Spinal cord (tissue), 10 donors: Measurements from ENCODE around the gene KLHL41. TPM values are rescaled to one million over a fixed set of nuclear protein-coding genes. Genes with fewer than 3 reads are reported as not detected.
A peak's percentile ranks its signal among the peaks of the same experiment; 100 is the strongest.
"Not testable (repeated sequence)": the region's sequence is repeated elsewhere in the genome, so short reads cannot be mapped to it uniquely, and the experiment has no call there.

Experiments used
- DNase-seq, 6 donors: peaks; one replicate each; pipeline versions ENCODE4 v3.0.0 to v3.0.0-alpha.2; 2013 to 2015; ENCODE audit warnings: low spot score in 6 of 6, low read depth in 4 of 6
- H3K27ac ChIP-seq: one replicate; pipeline ENCODE4 v1.5.1; 2013; ENCODE audit warnings: low read depth, low read length, control low read depth
- H3K27me3 ChIP-seq: one replicate; pipeline ENCODE4 v1.6.1; 2013; ENCODE audit warnings: low read length; ENCODE audit not compliant: control insufficient read depth, insufficient read depth
- H3K36me3 ChIP-seq: one replicate; pipeline ENCODE4 v1.6.1; 2013; ENCODE audit warnings: low read length; ENCODE audit not compliant: control insufficient read depth, insufficient read depth
- H3K4me1 ChIP-seq: one replicate; pipeline ENCODE4 v1.6.1; 2013; ENCODE audit warnings: low read length; ENCODE audit not compliant: control insufficient read depth, insufficient read depth
- H3K4me3 ChIP-seq: one replicate; pipeline ENCODE4 v1.5.1; 2013; ENCODE audit warnings: low read depth, low read length, control low read depth
- H3K9me3 ChIP-seq: one replicate; pipeline ENCODE4 v1.6.1; 2013; ENCODE audit warnings: low read length; ENCODE audit not compliant: control insufficient read depth, insufficient read depth
- WGBS: methylation state at CpG from one replicate; pipeline ENCODE4 v1.1.5; 2013; ENCODE audit warnings: missing lambda C conversion rate; ENCODE audit not compliant: insufficient coverage; 5-methylcytosine and 5-hydroxymethylcytosine counted together
- polyA plus RNA-seq, 2 donors: library from polyadenylated mRNA; unstranded; fragments of 120-200 nt; gene quantifications; one replicate each; pipeline ENCODE4 v1.2.1, GENCODE V29; 2013; ENCODE audit not compliant: insufficient read length in 2 of 2
- total RNA-seq, 2 donors: library from RNA; depleted of rRNA in 1 of 2; stranded (reverse); fragments of 120-200 nt in 1 of 2; fragments of >200 nt in 1 of 2; gene quantifications; one replicate each; pipeline versions ENCODE4 v1.2.3 to v1.2.4, GENCODE V29; 2013 to 2014
- donor health status: healthy.

Gene KLHL41
- total and polyA plus RNA-seq, 4 donors = 2.5 to 6.3 (median 3.4) TPM

GRCh38 chr2:169516488-169516995 lies 7.0 kb downstream of the KLHL41 start:
- H3K4me3 ChIP-seq, H3K27ac ChIP-seq, H3K27me3 ChIP-seq, H3K9me3 ChIP-seq, DNase-seq, H3K4me1 ChIP-seq: not testable (repeated sequence)
- H3K36me3 ChIP-seq = peaks cover 14% of the 10 kb centered on the region
- WGBS = 93% methylated on average over 7 of the region's 10 CpGs

- no peaks in the 10 kb centered on the region for H3K4me1 ChIP-seq
- H3K4me3 ChIP-seq = no peak overlapping the region
- H3K27me3 ChIP-seq = no peaks in the 10 kb centered on the region
- H3K36me3 ChIP-seq = peaks cover 14% of the 10 kb centered on the region
- no peak for DNase-seq
- no peaks in the 10 kb centered on the region for H3K9me3 ChIP-seq
- no peak overlapping the region for H3K27ac ChIP-seq
Observed at GRCh38 chr2:169520896-169521295, 11.4 kb downstream of the KLHL41 start.

- DNase-seq = no peak
- no CpG with 5 or more reads among the region's 5 CpGs for WGBS
- H3K27ac ChIP-seq = no peak overlapping the region
- no peaks in the 10 kb centered on the region for H3K4me1 ChIP-seq
- H3K27me3 ChIP-seq = no peaks in the 10 kb centered on the region
- H3K9me3 ChIP-seq = no peaks in the 10 kb centered on the region
- no peak overlapping the region for H3K4me3 ChIP-seq
- H3K36me3 ChIP-seq = peaks cover 10% of the 10 kb centered on the region
Observed at GRCh38 chr2:169523681-169524080, 14.2 kb downstream of the KLHL41 start.

- Histone ChIP-seq H3K27ac (no peak overlapping the region), H3K9me3 (no peaks in the 10 kb centered on the region), H3K36me3 (peaks cover 3% of the 10 kb centered on the region), H3K4me3 (no peak overlapping the region), H3K27me3 (no peaks in the 10 kb centered on the region), H3K4me1 (no peaks in the 10 kb centered on the region)
- DNase-seq = peak in 2 of 6 donors; percentile 8 to 68
- WGBS = no CpG with 5 or more reads among the region's 2 CpGs
Observed at GRCh38 chr2:169525434-169525833, 15.9 kb downstream of the KLHL41 start.

GRCh38 chr2:169526451-169526850 lies 16.9 kb downstream of the KLHL41 start:
- DNase-seq = no peak
- Histone ChIP-seq H3K27me3 (no peaks in the 10 kb centered on the region), H3K9me3 (no peaks in the 10 kb centered on the region), H3K4me1 (no peaks in the 10 kb centered on the region), H3K36me3 (no peaks in the 10 kb centered on the region), H3K27ac (no peak overlapping the region), H3K4me3 (no peak overlapping the region)

GRCh38 chr2:169528271-169528701 lies 18.8 kb downstream of the KLHL41 start:
- Histone ChIP-seq H3K9me3 (no peaks in the 10 kb centered on the region), H3K4me1 (no peaks in the 10 kb centered on the region), H3K4me3 (no peak overlapping the region), H3K27me3 (no peaks in the 10 kb centered on the region), H3K27ac (no peak overlapping the region), H3K36me3 (peaks cover 3% of the 10 kb centered on the region)
- DNase-seq = peak in 2 of 6 donors; percentile 46 to 56
- no CpG with 5 or more reads among the region's 2 CpGs for WGBS

- not testable (repeated sequence) for H3K4me3 ChIP-seq
Observed at GRCh38 chr2:169539460-169539859, 30.0 kb downstream of the KLHL41 start.

GRCh38 chr2:169540146-169540545 lies 30.6 kb downstream of the KLHL41 start:
- peaks cover 6% of the 10 kb centered on the region for H3K36me3 ChIP-seq
- no CpG with 5 or more reads among the region's 2 CpGs for WGBS
- no peaks in the 10 kb centered on the region for H3K27me3 ChIP-seq
- DNase-seq = no peak
- no peaks in the 10 kb centered on the region for H3K4me1 ChIP-seq
- no peaks in the 10 kb centered on the region for H3K9me3 ChIP-seq
- no peak overlapping the region for H3K4me3 ChIP-seq
- no peak overlapping the region for H3K27ac ChIP-seq

More at GRCh38 chr2:169539460-169539859, 30.0 kb downstream of the KLHL41 start:
- H3K4me1 ChIP-seq, DNase-seq, H3K36me3 ChIP-seq, H3K27ac ChIP-seq, H3K27me3 ChIP-seq, H3K9me3 ChIP-seq: not testable (repeated sequence)
- WGBS = 100% methylated on average over 1 of the region's 2 CpGs

GRCh38 chr2:169542433-169542832 lies 32.9 kb downstream of the KLHL41 start:
- Histone ChIP-seq H3K36me3 (peaks cover 9% of the 10 kb centered on the region), H3K9me3 (no peaks in the 10 kb centered on the region), H3K27me3 (no peaks in the 10 kb centered on the region), H3K27ac (no peak overlapping the region), H3K4me3 (no peak overlapping the region), H3K4me1 (no peaks in the 10 kb centered on the region)
- no peak for DNase-seq
- no CpG with 5 or more reads among the region's 3 CpGs for WGBS

GRCh38 chr2:169546756-169547155 lies 37.3 kb downstream of the KLHL41 start:
- no peak overlapping the region for H3K4me3 ChIP-seq
- H3K36me3 ChIP-seq = peaks cover 9% of the 10 kb centered on the region
- no peak overlapping the region for H3K27ac ChIP-seq
- H3K9me3 ChIP-seq = no peaks in the 10 kb centered on the region
- WGBS = 100% methylated on average over 1 of the region's 2 CpGs
- H3K27me3 ChIP-seq = no peaks in the 10 kb centered on the region
- DNase-seq = no peak
- H3K4me1 ChIP-seq = no peaks in the 10 kb centered on the region
